Subcutaneous adipose tissue (tissue), 4 donors: ENCODE measurements around the gene JAK2. TPM values are rescaled to one million over a fixed set of nuclear protein-coding genes. Genes with fewer than 3 reads are reported as not detected.

Source experiments
- CTCF ChIP-seq: fragments of 450-650 bp; IDR thresholded peaks from one replicate; pipeline ENCODE4 v1.5.1; 2016; ENCODE audit warnings: low read depth, mild to moderate bottlenecking, control low read depth, antibody characterized with exemption, moderate library complexity
- total RNA-seq, 4 donors: library from RNA; depleted of rRNA; stranded (reverse); fragments of >200 nt; gene quantifications; one replicate each; pipeline ENCODE4 v1.1.0, GENCODE V29; 2016

Gene JAK2
- total RNA-seq, 4 donors from 2014 or later, result 60.7 to 71.7 (median 63.8) TPM

DNA sequence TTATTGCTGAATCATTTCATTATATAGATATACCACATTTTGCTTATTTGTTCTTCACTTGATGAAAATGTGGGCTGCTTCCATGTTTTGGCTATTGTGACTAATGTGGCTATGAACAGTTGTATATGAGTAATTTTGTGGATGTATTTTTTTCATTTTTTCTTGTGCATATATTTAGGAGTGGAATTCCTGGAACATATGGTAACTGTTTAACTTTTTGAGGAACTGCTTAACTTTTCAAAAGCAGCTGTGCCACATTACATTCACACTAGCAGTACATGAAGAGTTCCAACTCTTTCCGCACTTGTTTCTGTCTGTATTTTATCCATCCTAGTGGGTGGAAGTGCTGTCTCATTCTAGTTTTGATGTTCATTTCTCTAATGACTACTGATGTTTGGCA is 67.8 kb downstream of the JAK2 start:
- TF ChIP-seq CTCF, result no peak

DNA sequence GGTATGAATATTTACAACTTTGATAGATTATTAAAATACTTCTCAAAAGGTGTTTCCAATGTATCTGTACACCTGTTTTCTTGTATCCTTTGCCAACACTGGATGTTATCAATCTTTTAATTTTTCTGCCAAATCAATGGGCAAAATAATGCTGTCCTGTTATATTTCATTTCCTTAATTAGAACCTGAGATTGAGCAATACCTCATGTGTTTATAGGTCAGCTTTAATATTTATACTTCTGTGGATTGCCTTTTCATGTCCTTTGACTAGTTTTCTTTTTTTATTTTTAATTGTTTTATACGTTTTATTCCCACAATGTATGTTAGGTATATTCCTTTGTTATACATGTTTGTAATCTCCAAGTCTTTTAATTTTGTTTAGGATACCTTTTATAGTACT is 77.6 kb downstream of the JAK2 start:
- TF ChIP-seq CTCF, result no peak

DNA sequence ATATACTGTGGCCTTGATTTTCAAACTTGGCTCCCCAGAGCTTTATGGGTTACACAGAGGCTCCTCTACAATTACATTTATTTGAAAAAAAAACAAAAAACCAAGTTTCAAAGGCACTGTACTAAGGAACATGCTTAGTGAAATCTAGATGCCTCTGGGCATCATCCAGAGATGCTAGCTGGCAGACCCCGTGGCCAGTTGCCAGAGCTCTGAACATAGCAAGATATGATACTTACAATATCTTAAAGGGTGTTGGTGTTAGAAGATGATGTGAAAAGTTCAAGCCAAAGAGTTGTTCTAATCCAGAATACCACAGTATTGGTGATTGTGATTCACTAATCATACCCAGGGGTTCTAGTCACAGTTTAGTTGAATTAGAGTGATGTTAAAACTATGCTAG is 87.8 kb downstream of the JAK2 start:
- TF ChIP-seq CTCF, result no peak

DNA sequence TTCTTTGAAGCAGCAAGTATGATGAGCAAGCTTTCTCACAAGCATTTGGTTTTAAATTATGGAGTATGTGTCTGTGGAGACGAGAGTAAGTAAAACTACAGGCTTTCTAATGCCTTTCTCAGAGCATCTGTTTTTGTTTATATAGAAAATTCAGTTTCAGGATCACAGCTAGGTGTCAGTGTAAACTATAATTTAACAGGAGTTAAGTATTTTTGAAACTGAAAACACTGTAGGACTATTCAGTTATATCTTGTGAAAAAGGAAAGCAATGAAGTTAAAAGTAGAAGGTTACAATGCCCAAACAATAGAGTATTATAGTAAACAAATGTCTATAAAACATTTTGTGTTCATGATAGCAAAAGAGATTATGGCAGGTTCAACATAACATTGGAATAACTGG is 88.6 kb downstream of the JAK2 start:
- no peak for TF ChIP-seq CTCF

GRCh38 chr9:5085993-5086392 is 100.9 kb downstream of the JAK2 start:
- no peak for TF ChIP-seq CTCF

GRCh38 chr9:5089737-5090136 is 104.7 kb downstream of the JAK2 start:
- TF ChIP-seq CTCF, result no peak

- TF ChIP-seq CTCF, result no peak
Observed at GRCh38 chr9:5095795-5096194, 110.7 kb downstream of the JAK2 start.
